Right lobe of liver (tissue), 4 donors: ENCODE measurements around the gene SALL3.

Source experiments
- CTCF ChIP-seq, 4 donors: fragments of 200-600 bp in 3 of 4; fragments of 450-650 bp in 1 of 4; IDR thresholded peaks; one replicate each; pipeline versions ENCODE4 v1.5.1 to v1.8.0; 2016 to 2022; ENCODE audit warnings: antibody characterized with exemption in 4 of 4, mild to moderate bottlenecking in 2 of 4
- POLR2A ChIP-seq: fragments of 450-650 bp; IDR thresholded peaks from one replicate; pipeline ENCODE4 v1.6.1; 2017; ENCODE audit warnings: antibody characterized with exemption, mild to moderate bottlenecking
- donor health status: DM: no; HTN: no; CAD: no.
- donor health status: DM: no; HTN: no; CAD: no.
- donor health status: DM: no; HTN: yes; CAD: no.

- TF ChIP-seq CTCF (IDR thresholded peaks at IDR 0.05) (no peak), POLR2A (no peak)
Measured at GRCh38 chr18:78971511-78972245, 7.9 kb upstream of the SALL3 start.
